Right ventricle myocardium superior (tissue), 1 donor: ENCODE data around the gene B9D2. TPM values are rescaled to one million over a fixed set of nuclear protein-coding genes. Genes with fewer than 3 reads are reported as not detected.

Experiments used
- ATAC-seq: fragments of 200-7000 bp; cut with Tn5 transposase; one replicate; pipeline ENCODE4 v1.9.1; 2020; ENCODE audit warnings: mild to moderate bottlenecking; ENCODE audit not compliant: poor library complexity
- DNase-seq: peaks from one replicate; pipeline ENCODE4 v3.0.0-alpha.2; 2020
- intact Hi-C: fragments of 100-400 bp; cut with DNase I; formaldehyde crosslinking; loops from one replicate; pipeline ENCODE4 v1.11.2; 2022
- total RNA-seq: library from RNA; stranded (reverse); fragmentation: NEBNext Ultra II Directional; extraction: Animal tissue kit (Norgen Biotek cat#: 25700); gene quantifications from one replicate; pipeline ENCODE4 v1.2.1, GENCODE V29; 2021
- donor health status: DM: no; HTN: yes; CAD: no; lungs with severe emphysema.

Gene B9D2
- total RNA-seq, 1 donor from 2014 or later = 2.6 TPM

- ATAC-seq (peak; percentile 51), DNase-seq (peak; percentile 31)
- intact Hi-C loops = no loop called here
These were observed 22.1 kb downstream of the B9D2 start for GRCh38 chr19:41341669-41342490.

- DNase-seq (no peak), ATAC-seq (no peak)
- intact Hi-C loops = no loop called here
These were observed 24.0 kb downstream of the B9D2 start for GRCh38 chr19:41339936-41340335.

- intact Hi-C loops = no loop called here
- DNase-seq = no peak
- ATAC-seq = no peak
These were observed 28.5 kb downstream of the B9D2 start for GRCh38 chr19:41335467-41335866.

GRCh38 chr19:41334793-41335192, 29.2 kb downstream of the B9D2 start:
- DNase-seq (no peak), ATAC-seq (peak; percentile 52)
- intact Hi-C loops = no loop called here

- DNase-seq (no peak), ATAC-seq (no peak)
- intact Hi-C loops = no loop called here
These were observed 31.5 kb downstream of the B9D2 start for GRCh38 chr19:41332468-41332867.

GRCh38 chr19:41332000-41332399, 31.9 kb downstream of the B9D2 start:
- ATAC-seq = no peak
- intact Hi-C loops = no loop called here
- DNase-seq = no peak

- intact Hi-C loops = no loop called here
- DNase-seq = no peak
- no peak for ATAC-seq
These were observed 32.8 kb downstream of the B9D2 start for GRCh38 chr19:41330946-41331678.

- no peak for DNase-seq
- intact Hi-C loops = no loop called here
These were observed 33.5 kb downstream of the B9D2 start for GRCh38 chr19:41330481-41330880.

GRCh38 chr19:41328842-41329225, 35.1 kb downstream of the B9D2 start:
- ATAC-seq = no peak
- DNase-seq = no peak
- intact Hi-C loops = no loop called here

More at GRCh38 chr19:41330481-41330880, 33.5 kb downstream of the B9D2 start:
- ATAC-seq = no peak

GRCh38 chr19:41328157-41328841, 35.6 kb downstream of the B9D2 start:
- intact Hi-C loops = no loop called here
- ATAC-seq (no peak), DNase-seq (no peak)

GRCh38 chr19:41327576-41328156, 36.3 kb downstream of the B9D2 start:
- DNase-seq = peak; percentile 86
- peak; percentile 40 for ATAC-seq
- intact Hi-C loops = no loop called here

GRCh38 chr19:41327076-41327575, 36.8 kb downstream of the B9D2 start:
- DNase-seq (no peak), ATAC-seq (no peak)
- intact Hi-C loops = no loop called here

GRCh38 chr19:41325947-41326706, 37.8 kb downstream of the B9D2 start:
- ATAC-seq (peak; percentile 19), DNase-seq (peak; percentile 63)
- intact Hi-C loops = no loop called here

GRCh38 chr19:41325640-41325946, 38.4 kb downstream of the B9D2 start:
- ATAC-seq = no peak
- DNase-seq = no peak
- intact Hi-C loops = no loop called here

- intact Hi-C loops = loop anchor here (5.0 kb wide), 1 partner anchor 32 kb away; no protein-coding TSS in a partner anchor
- ATAC-seq (peak; percentile 48), DNase-seq (peak; percentile 80)
These were observed 38.9 kb downstream of the B9D2 start for GRCh38 chr19:41324921-41325639.

- no peak for DNase-seq
These were observed 39.7 kb downstream of the B9D2 start for GRCh38 chr19:41324231-41324702.

GRCh38 chr19:41323430-41324125, 40.4 kb downstream of the B9D2 start:
- DNase-seq = peak; percentile 79
- peak; percentile 45 for ATAC-seq
- intact Hi-C loops = loop anchor here (5.0 kb wide), 1 partner anchor 34 kb away; no protein-coding TSS in a partner anchor

More at GRCh38 chr19:41324231-41324702, 39.7 kb downstream of the B9D2 start:
- ATAC-seq = no peak
- intact Hi-C loops = loop anchor here (5.0 kb wide), 1 partner anchor 33 kb away; no protein-coding TSS in a partner anchor
